Activated CD4-positive, CD25-positive, alpha-beta regulatory T cell treated with anti-CD3 and anti-CD28 coated beads, Interleukin-2, amount 50 U/mL, for 16 hours (primary cell): Measurements from ENCODE around the gene ATXN7L1.
"Not testable (repeated sequence)": the region's sequence is repeated elsewhere in the genome, so short reads cannot be mapped to it uniquely, and the experiment has no call there.

Experiments used
- DNase-seq: peaks from one replicate; pipeline ENCODE4 v3.0.0-alpha.2; 2020; ENCODE audit warnings: low read depth, low spot score

ATXN7L1 gene

GRCh38 chr7:105707967-105708762, 168.2 kb downstream of the ATXN7L1 start:
- no peak for DNase-seq

- DNase-seq = no peak
Observed at GRCh38 chr7:105707381-105707780, 169.0 kb downstream of the ATXN7L1 start.

- DNase-seq = no peak
Observed at GRCh38 chr7:105705427-105705826, 171.0 kb downstream of the ATXN7L1 start.

- no peak for DNase-seq
Observed at GRCh38 chr7:105703207-105703930, 173.0 kb downstream of the ATXN7L1 start.

GRCh38 chr7:105699568-105700236, 176.7 kb downstream of the ATXN7L1 start:
- no peak for DNase-seq

- DNase-seq = no peak
Observed at GRCh38 chr7:105698531-105698930, 177.9 kb downstream of the ATXN7L1 start.

GRCh38 chr7:105697753-105698152, 178.6 kb downstream of the ATXN7L1 start:
- no peak for DNase-seq

- DNase-seq = not testable (repeated sequence)
Observed at GRCh38 chr7:105697169-105697568, 179.2 kb downstream of the ATXN7L1 start.

GRCh38 chr7:105693576-105693975, 182.8 kb downstream of the ATXN7L1 start:
- DNase-seq = no peak

GRCh38 chr7:105691680-105692564, 184.5 kb downstream of the ATXN7L1 start:
- peak; percentile 65 for DNase-seq

- peak; percentile 13 for DNase-seq
Observed at GRCh38 chr7:105691082-105691679, 185.2 kb downstream of the ATXN7L1 start.

GRCh38 chr7:105690325-105690945, 186.0 kb downstream of the ATXN7L1 start:
- no peak for DNase-seq

GRCh38 chr7:105689067-105689819, 187.2 kb downstream of the ATXN7L1 start:
- no peak for DNase-seq

GRCh38 chr7:105688617-105689016, 187.8 kb downstream of the ATXN7L1 start:
- no peak for DNase-seq

GRCh38 chr7:105685161-105685560, 191.2 kb downstream of the ATXN7L1 start:
- no peak for DNase-seq

GRCh38 chr7:105682341-105683060, 193.9 kb downstream of the ATXN7L1 start:
- DNase-seq = no peak

- no peak for DNase-seq
Observed at GRCh38 chr7:105680505-105681187, 195.8 kb downstream of the ATXN7L1 start.

- DNase-seq = no peak
Observed at GRCh38 chr7:105678811-105679495, 197.4 kb downstream of the ATXN7L1 start.
